ENCODE results near the gene APOO.

APOO gene

DNA sequence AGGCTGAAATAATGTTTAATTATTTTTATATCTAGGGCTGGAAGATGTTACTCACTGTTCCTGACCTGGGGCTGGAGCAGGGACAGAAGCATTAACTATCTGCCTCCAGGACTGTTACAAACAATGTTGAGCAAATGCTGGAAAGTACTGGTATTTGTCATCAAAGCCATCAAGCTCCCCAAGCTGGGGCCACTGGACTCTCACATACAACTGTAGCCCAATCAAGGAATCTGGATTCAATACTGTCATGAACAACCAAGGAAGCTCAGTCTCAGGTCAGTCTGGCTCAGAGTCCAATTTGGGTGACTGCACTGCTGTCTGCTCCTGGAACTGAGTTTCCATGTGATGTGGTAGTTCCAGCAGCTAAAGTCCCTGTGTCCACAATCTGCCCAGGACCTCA is 50.4 kb downstream of the APOO start:
- no peak for DNase-seq

DNA sequence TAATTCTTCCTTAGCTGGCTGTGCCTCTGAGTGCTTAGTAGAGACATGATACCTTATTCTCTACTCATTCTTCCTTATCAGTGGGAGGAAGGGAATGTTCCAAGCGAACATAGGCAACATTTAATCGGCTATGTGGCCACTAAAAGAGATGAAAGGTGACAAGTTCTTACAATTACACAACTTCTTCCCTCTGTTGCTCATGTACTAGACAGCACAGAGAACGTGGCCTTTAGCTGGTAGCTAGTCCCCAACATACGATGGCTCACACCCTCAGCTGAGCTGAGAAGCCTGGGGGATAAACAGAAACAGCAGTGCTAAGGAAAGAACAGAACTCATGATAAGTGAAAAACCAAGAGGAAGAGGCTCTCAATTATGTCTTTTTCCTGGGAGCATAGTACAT is 52.2 kb downstream of the APOO start:
- no peak for DNase-seq

DNA sequence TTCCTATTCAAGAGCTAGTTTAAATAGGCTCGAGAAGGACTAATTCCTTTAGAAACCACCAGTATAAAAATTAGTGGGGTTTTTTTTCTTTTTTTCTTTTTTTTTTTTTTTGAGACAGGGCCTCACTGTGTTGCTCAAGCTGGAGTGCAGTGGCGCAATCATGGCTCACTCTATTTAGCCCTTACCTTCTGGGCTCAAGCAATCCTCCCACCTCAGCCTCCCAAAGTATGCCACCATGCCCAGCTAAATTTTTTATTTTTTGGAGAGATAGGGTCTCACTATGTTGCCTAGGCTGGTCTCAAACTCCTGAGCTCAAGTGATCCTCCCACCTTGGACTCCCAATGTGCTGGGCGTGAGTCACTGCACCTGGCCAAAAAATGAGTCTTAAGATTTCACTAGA is 52.8 kb downstream of the APOO start:
- DNase-seq, result no peak

DNA sequence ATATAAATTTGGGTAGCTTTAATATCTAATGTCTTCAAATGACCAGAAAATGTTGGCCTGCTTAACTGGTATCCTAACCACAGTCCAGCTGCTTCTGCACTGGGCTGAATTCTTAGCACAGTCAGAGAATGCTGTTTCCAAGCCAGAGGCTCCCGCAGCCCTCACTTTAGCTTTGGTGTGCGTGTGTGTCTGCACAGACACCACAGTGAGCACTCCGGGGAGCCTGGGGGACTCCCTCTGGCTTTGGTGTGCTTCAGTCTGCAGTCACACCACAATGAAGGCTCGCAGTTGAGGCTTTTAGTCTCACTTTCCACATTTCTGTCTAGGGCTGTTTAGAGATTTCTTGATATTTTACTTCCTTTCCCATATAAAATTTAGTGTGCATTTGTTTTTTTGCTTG is 53.6 kb downstream of the APOO start:
- DNase-seq, result no peak

DNA sequence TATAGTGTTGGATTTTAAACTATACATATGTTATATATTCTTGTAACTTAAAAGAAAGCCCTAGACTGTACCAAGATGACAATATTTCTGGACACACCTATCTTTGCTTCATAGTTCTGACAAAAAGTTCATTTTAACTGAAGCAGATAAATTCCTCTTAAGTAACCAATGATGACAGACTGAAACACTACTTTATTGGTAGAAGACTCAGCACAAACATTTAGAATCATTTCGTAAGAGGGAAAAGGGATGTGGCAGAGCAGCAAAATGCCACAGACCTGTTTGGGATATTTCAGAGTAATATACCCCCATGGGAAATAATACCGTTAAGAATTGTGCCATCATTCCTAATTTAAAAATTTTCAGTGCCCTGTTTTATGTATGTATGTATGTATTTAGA is 56.2 kb downstream of the APOO start:
- no peak for DNase-seq

DNA sequence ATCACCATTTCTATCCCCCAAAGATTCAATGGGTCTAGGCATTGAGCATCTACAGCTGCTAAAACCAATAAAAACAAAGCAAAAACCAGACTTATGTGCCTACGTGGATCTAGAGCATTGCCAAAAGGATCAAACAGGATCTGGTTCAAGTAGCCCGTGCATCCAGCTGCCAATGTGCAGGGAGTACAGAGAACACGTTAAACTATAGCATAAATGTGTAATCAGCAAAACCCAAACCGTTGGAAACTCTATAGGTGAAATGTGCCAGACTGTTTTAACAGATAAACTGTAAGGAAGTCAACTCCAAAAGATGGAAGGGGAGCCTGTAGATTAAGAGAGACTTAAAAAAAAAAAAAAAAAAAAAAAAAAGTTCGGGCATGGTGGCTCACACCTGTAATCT is 58.5 kb downstream of the APOO start:
- DNase-seq, result no peak

DNA sequence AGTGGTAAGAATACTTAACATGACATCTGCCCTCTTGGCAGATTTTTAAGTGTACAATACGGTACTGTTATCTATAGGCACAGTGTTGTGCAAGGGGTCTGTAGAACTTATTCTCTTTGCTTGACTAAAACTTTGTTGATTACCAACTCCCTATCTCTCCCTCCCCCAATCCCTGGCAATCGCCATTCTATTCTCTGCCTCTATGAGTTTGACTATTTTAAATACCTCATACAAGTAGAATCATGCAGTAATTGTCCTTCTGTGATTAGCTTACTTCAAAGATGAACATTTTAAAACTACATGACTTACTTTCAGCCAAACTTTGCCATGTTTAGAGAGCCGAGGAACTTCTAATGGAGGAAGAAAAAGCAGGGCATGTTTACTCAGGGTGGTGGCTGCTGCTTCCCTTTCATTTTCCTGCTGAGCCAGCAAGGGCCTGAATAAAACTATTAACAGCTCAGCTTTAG is 62.4 kb downstream of the APOO start:
- DNase-seq, result no peak

DNA sequence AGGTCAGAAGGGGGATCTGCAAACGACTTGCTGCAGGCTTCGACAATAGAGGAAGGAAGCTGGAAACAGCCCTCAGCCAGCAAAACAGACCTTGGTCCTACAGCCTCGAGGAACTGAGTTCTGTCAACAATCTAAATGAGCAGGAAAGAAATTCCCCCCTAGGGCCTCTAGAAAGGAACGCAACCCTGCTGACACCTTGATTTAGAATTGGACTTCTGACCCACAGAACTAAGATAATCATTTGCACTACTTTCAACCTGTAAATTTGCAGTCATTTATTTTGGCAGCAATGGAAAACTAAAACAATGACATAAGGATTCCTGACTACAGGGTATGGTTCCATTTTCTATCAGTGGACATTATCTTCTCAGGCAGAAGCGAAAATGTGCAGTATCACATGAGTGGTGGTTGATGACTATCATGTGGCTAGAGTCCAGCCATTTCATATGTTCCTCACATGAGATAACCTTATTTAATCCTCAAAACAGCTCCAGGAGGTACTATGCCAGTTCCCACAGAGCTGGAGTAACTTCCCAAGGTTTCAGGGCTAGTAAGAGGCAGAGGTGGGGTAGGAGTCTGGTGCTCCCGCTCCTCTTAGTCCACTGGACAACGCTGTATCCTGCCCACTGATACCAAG is 63.1 kb downstream of the APOO start:
- DNase-seq, result no peak

DNA sequence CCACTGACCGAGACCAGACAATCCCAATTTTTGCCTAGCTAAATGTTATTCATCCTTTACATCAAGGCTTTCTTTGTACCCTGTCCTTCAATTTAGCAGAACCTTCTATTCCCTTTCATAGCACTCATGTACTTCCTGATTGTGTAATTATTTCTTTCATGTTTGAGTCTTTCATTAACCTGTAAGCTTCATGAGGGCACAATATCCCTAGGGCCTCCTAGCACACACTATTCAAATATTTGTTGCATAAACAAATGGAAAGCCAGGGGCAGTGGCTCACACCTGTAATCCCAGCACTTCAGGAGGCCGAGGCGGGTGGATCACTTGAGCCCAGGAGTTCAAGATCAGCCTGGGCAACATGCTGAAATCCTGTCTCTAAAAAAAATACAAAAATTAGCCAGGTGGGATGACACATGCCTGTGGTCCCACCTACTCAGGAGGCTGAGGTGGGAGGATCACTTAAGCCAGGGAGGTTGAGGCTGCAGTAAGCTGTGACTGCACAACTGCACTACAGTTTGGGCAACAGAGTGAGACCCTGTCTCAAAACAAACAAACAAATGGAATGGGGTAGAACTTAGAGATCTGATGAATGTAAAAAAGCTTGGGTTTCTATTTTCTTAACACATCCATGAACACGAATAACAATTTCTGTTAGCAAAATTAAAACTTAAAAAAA is 65.8 kb downstream of the APOO start:
- no peak for DNase-seq

DNA sequence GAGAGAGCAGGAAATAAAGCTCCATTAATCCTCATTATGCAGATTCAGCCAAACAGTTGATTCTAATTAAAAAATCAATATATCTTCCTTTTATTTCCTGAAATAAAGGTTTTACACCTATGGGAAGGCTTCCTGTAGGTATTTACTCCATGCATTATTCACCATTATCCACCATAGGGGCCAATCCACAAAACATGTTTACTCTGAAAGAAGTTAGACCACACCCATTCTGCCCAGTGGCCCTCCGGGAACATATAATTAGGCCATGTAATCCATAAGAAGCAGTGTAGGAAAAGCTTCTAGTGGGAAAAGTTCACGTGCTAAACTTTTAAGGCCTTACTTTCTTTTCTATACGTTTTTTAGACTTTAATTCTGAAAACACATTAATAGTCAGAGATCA is 67.1 kb downstream of the APOO start:
- DNase-seq, result peak; percentile 28

DNA sequence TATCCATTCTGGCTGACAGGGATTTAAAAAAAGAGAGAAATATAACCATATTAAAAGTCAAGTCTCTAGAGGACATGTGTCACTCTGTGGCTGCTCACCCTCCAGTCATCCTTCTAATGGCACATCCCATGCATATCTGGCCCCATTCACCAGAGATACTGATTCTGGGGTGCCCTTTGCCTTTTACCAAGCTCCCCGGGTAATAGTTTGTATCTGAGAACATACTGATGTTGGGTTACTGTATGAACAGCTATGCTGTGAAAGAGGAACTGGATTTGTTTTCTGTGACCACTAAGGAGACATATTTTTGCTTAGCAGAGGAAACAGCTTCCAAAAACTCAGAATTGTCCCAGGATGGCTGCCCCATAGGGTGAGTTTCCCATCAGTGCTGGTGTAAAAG is 68.8 kb downstream of the APOO start:
- DNase-seq, result no peak

DNA sequence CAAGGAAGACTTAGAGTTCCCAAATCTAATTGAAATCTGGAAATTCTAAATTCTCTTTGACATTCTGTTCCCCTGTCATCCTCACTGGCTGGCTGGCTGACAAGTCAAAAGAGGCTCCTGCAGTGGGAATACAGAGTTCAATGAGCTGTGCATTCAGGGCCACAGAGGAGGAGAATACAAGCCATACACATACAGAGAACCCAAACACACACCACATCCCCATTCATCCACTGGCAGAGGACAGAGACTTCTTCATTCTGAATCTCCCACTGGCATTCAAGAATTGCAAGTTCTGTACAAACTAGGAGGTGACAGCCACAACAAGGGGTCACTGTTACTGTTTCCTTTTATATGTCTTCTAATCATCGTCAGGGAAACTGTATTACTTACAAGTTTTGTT is 75.0 kb downstream of the APOO start:
- no peak for DNase-seq

DNA sequence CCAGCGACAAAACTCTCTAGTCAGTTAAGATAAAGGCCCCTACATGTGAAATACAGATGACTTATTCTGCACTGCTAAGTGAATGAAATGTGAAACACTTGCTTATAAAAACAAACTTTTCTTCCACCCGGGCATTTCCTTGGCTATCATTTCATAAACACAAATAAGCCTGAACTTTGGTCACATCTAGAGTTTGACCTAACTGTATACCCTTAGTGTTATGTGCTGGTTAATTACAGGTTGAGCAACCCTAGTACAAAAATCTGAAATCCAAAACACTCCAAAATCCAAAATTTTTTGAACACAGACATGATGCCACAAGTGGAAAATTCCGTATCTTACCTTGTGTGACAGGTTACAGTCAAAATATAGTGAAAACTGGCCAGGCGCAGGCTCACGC is 78.9 kb downstream of the APOO start:
- DNase-seq, result no peak

DNA sequence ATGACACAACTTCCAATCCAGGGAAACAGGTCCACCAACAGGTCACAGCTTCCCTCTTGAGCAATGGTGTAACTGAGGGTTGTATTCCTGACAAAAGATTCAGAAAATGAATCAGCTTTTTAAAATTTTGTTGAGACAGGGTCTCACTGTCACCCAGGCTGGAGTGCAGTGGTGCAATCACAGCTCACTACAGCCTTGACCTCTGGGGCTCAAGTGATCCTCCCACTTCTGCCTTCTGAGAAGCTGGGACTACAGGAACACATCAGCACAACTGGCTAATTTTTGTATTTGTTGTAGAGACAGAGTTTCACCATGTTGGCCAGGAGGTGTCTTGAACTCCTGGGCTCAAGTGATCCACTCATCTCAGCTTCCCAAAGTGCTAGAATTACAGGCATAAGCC is 81.1 kb downstream of the APOO start:
- DNase-seq, result no peak

DNA sequence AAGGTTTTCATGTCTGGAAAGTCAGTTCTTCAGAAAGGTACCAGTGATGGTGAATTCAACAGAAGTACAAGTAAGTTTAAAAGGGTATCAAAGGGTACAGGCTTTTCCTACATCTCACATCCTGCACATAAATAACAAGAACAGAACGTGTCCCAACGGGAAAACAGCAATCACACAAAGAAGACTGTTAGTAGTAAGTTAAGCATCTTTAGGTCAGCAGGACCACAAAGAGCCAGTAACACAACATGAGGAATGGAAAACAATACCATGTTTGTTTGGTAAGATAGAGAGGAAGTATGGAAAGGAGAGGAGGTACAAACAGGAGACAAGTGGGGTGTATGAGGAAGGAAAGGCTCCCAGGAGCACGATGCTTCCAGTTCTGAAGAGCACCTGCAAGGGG is 81.5 kb downstream of the APOO start:
- no peak for DNase-seq

DNA sequence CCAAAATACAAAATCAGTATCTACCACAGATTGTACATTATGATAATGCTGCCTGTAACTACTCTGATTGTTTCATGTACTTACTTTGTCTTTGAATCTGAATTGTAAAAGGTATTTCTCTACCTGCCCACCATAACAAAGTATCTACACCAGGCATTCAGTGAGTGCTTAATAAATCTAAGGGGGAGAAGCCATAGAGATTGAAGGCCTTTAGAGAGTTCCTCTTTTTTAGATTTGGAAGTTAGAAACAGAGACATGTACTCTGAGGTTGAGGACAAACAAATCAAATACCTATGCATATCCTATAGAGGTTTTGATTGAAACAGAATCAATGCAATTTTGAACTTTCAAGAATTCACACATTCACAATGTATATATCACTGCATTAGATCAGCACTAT is 82.1 kb downstream of the APOO start:
- no peak for DNase-seq

DNA sequence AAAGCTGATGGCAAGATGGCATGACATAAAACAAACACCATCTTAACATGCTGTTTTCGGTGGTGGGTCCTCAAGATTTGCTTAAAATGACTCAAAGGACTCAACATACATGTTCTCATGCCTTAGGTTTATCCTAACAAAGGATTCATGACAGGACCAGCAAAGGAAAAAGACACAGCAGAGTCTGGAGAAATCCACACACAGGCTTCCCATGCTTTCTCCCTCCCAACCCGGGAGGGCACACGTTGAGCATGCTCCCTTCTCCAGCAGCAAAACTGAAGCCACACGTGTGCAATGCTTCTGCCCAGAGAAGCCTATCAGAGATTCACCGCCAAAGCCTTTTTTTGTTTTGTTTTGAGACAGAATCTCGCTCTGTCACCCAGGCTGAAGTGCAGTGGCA is 84.9 kb downstream of the APOO start:
- DNase-seq, result no peak

DNA sequence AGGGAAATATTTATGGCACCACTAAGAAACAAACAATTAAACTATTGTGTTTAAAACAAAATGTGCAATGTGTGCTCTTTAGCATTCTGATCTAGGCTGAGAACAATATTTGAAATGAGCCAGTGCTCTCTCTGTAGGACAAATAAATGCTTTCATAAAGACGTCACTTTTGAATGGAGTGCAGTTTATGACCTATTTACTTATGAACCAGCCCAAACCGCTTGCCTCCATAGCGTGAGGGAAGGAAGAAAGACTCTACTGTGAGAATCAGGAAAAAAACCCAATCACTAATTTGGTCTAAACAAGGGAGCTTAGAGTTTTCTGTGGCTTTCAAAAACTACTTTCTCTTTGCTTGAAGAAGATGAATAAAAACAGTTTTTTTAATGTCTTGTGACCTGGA is 85.3 kb downstream of the APOO start:
- peak; percentile 15 for DNase-seq

DNA sequence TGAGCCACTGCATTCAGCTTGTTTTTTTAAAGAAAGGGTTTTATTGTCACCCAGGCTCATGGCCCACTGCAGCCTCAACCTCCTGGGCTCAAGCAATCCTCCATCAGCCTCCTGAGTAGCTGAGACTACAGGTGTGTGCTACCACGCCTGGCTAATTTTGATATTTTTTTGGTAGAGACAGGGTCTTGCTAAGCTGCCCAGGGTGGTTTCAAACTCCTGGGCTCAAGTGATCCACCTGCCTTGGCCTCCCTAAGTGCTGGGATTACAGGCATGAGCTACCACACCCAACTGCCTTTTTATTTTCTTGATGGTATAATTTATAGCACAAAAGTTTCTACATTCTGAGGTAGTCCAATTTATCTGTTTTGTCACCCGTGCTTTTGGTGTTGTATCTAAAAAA is 85.9 kb downstream of the APOO start:
- DNase-seq, result no peak

DNA sequence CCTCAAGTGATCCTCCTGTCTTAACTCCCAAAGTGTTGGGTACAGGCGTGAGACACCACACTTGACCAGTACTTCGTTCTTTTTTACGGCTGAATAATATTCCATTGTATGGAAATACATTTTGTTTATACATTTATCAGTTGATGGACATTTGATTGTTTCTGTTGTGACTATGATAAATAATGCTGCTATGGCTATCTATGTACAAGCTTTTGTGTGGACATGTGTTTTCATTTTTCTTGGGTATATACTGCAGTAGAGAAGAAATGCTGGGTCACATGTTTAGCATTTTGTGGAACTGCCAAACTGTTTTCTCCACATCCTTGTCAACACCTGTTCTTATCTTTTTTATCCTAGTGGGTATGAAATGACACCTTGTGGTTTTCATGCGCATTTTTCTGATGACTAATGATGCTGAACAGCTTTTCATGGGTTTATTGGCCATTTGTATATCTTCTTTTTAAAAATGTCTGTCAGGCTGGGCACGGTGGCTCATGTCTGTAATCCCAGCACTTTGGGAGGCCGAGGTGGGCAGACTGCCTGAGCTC is 87.4 kb downstream of the APOO start:
- DNase-seq, result no peak

DNA sequence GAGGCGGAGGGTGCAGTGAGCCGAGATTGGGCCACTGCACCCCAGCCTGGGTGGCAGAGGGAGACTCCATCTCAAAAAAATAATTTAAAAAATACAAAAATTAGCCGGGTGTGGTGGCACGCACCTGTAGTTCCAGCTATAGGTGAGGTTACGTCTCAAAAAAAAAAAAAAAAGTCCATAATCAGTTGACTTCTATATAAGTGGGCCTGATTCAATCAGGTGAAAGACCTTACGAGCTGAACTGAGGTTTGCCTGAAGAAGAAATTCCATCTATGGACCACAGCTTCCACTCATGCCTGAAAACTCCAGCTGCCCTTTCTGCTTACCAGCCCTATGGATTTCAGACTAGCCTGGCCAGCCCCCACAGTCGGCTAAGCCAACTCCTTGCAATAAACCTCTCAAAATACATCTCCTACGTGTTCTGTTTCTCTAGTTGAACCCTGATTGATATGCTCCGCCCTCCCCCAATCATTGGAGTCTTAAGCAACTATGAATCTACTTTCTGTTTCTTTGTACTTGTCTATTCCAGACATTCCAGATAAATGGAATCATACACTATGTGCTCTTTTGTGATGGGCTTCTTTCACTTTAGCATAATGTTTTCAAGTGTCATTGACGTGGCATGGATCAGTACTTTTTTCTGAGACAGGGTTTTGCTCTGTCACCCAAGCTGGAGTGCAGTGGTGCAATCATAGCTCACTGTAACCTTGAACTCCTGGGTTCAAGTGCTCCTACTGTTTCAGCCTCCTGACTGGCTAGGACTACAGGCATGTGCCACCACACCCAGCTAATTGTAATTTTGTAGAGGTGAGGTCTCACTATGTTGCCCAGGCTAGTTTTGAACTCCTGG is 88.1 kb downstream of the APOO start:
- DNase-seq, result no peak

DNA sequence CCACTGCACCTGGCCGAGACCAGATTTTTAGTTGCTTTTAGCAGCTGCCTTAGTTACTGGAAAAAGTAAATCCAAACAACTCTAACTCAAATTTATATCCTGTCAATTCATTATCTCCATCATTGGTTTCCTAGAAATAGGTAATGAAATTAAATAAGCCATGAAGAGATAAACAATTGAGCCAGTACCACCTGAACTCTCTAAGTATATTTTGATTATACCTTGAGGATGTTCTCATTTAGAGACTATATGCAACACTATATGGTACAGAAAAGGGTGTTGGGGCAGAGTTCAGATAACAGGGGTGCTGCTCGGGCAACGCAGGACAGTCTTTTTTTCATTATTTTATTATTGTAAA is 89.8 kb downstream of the APOO start:
- DNase-seq, result no peak

DNA sequence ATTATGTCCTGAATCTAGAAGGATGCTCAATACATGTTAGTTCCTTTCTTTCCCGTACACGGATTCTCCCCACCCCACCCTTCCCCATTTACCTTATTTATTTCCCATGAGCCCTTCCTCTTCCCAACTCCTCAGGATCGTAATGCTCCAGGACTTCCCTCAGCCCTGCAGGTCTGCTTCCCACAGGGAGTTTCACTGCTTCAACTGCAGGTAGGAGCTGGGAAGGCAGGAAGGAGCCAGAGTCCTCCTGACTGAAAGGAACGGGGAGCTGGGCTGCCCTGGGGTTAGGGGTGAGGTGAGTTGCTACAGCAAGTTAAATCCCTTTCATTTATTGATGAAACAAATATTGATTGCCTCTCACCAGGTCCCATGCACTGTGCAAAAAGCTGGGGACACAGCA is 91.6 kb downstream of the APOO start:
- DNase-seq, result no peak

DNA sequence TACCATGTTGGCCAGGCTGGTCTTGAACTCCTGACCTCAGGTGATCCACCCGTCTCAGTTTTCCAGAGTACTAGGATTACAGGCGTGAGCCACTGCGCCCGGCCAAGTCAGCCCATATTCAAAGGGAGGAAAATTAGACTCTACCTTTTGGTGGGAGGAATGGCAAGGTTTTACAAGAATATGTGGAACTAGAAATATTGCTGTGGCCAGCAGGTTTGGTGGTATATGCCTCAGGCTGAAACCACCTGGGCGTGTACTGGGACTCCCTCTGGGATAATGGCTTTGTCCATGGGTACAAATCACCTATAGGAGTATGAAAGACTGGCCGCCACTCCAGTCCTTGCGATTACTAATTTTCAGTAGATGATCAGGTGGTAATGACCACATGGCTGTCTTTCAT is 92.4 kb downstream of the APOO start:
- DNase-seq, result no peak
